GM12878 (cell line): Measurements from ENCODE around the gene PFN4. TPM values are rescaled to one million over a fixed set of nuclear protein-coding genes. Genes with fewer than 3 reads are reported as not detected.
A peak's percentile ranks its signal among the peaks of the same experiment; 100 is the strongest.

ENCODE experiments used
- ATAC-seq: fragments of 200-7000 bp; cut with Tn5 transposase; 3 replicates; pipeline ENCODE4 v1.9.1; 2020; ENCODE audit warnings: mild to moderate bottlenecking, moderate library complexity
- BruUV-seq: library from RNA; stranded (reverse); fragments of 400-500 nt; replicated peaks from 2 replicates; lab custom pipeline; 2021; lab: Mats Ljungman, UMichigan
- CTCF ChIA-PET: fragments of 300-600 bp; sonication (Branson Sonifier 250); formaldehyde crosslinking; extraction: SDS; loops from one replicate; lab custom pipeline; 2021; ENCODE audit warnings: inconsistent platforms; lab: Yijun Ruan, JAX
- POLR2A ChIA-PET: fragments of 350-600 bp; formaldehyde crosslinking; extraction: SDS; loops from one replicate; lab custom pipeline; 2021; ENCODE audit warnings: inconsistent platforms; lab: Charles Lee
- RAD21 ChIA-PET: fragments of 300-600 bp; sonication (Branson Sonifier 250); formaldehyde crosslinking; loops from one replicate; lab custom pipeline; 2023; ENCODE audit warnings: antibody characterized with exemption; ENCODE audit not compliant: unreplicated experiment; lab: Charles Lee
- SMC1A ChIA-PET: fragments of 300-600 bp; sonication (Branson Sonifier 250); formaldehyde crosslinking; loops from one replicate; lab custom pipeline; 2023; ENCODE audit not compliant: unreplicated experiment, uncharacterized antibody; lab: Charles Lee
- DNase-seq: peaks from one replicate; pipeline ENCODE4 v3.0.0-alpha.2; 2011; ENCODE audit warnings: low read depth, low spot score
- FAIRE-seq: peaks from 3 replicates; lab custom pipeline; 2011; peaks lifted over from hg19 to GRCh38; lab: Jason Lieb, UNC
- H2AFZ ChIP-seq: 2 replicates; pipeline ENCODE4 v1.6.0; 2011; ENCODE audit warnings: low read depth, low read length, control low read depth; ENCODE audit not compliant: control insufficient read depth
- H3K27ac ChIP-seq: 2 replicates; pipeline ENCODE4 v1.5.1; 2011; ENCODE audit warnings: control low read depth; ENCODE audit not compliant: control insufficient read depth, insufficient read depth
- H3K27me3 ChIP-seq, 2 experiments: replicated peaks in 1 of 2; 2 replicates each; pipeline versions ENCODE4 v1.6.0 to v1.6.1; 2011; ENCODE audit warnings: low read length in 1 of 2; ENCODE audit not compliant: control insufficient read depth in 2 of 2, insufficient read depth in 2 of 2
- H3K36me3 ChIP-seq, 2 experiments: 2 replicates each; pipeline ENCODE4 v1.5.1; 2011; ENCODE audit warnings: low read length in 1 of 2; ENCODE audit not compliant: control insufficient read depth in 2 of 2, insufficient read depth in 2 of 2
- H3K4me1 ChIP-seq: 2 replicates; pipeline ENCODE4 v1.6.1; 2011; ENCODE audit warnings: mild to moderate bottlenecking, low read length, moderate library complexity, mixed read lengths; ENCODE audit not compliant: control insufficient read depth, insufficient read depth
- H3K4me2 ChIP-seq: 2 replicates; pipeline ENCODE4 v1.6.0; 2011; ENCODE audit warnings: control low read depth; ENCODE audit not compliant: control insufficient read depth, insufficient read depth
- H3K4me3 ChIP-seq: fragments of 200-600 bp; sonication (generic); 2 replicates; pipeline ENCODE4 v1.5.1; 2016
- H3K79me2 ChIP-seq: 2 replicates; pipeline ENCODE4 v1.6.0; 2011; ENCODE audit warnings: low read length; ENCODE audit not compliant: control insufficient read depth, insufficient read depth
- H3K9ac ChIP-seq: 2 replicates; pipeline ENCODE4 v1.8.0; 2011; ENCODE audit warnings: low read length, control low read depth, mixed read lengths; ENCODE audit not compliant: control insufficient read depth, insufficient read depth
- H3K9me3 ChIP-seq: replicated peaks from 3 replicates; pipeline ENCODE4 v1.5.1; 2011; ENCODE audit warnings: mild to moderate bottlenecking, low read length; ENCODE audit not compliant: control insufficient read depth, insufficient read depth
- H4K20me1 ChIP-seq: 2 replicates; pipeline ENCODE4 v1.6.0; 2011; ENCODE audit not compliant: control insufficient read depth, insufficient read depth
- ATF3 ChIP-seq: IDR thresholded peaks from 2 replicates; pipeline ENCODE4 v1.6.1; 2011; ENCODE audit warnings: low read depth, mild to moderate bottlenecking, low read length, moderate library complexity, borderline replicate concordance; ENCODE audit errors: extremely low read depth
- CREM ChIP-seq: IDR thresholded peaks from 2 replicates; pipeline ENCODE4 v1.6.1; 2014; ENCODE audit warnings: antibody characterized with exemption, low read depth
- EZH2 ChIP-seq: IDR thresholded peaks from 2 replicates; pipeline ENCODE4 v1.6.1; 2012; ENCODE audit warnings: low read depth, mild to moderate bottlenecking, control low read depth, inconsistent platforms, low read length, borderline replicate concordance; ENCODE audit not compliant: control insufficient read depth
- FOXM1 ChIP-seq: IDR thresholded peaks from 2 replicates; pipeline ENCODE4 v1.6.1; 2012; ENCODE audit warnings: low read depth, mild to moderate bottlenecking, inconsistent platforms, low read length, moderate library complexity
- HDAC6 ChIP-seq: fragments of 200-600 bp; sonication (generic); IDR thresholded peaks from one replicate; pipeline ENCODE4 v1.8.0; 2017; ENCODE audit warnings: antibody characterized with exemption; ENCODE audit not compliant: unreplicated experiment
- HDGF ChIP-seq: fragments of 450-650 bp; IDR thresholded peaks from 2 replicates; pipeline ENCODE4 v1.6.1; 2016; ENCODE audit warnings: antibody characterized with exemption
- JUNB ChIP-seq: IDR thresholded peaks from 2 replicates; pipeline ENCODE4 v1.6.1; 2016; ENCODE audit warnings: antibody characterized with exemption, mild to moderate bottlenecking
- NR2F1 ChIP-seq: fragments of 450-650 bp; conservative IDR thresholded peaks from 2 replicates; pipeline ENCODE4 v1.6.1; 2017; ENCODE audit warnings: mild to moderate bottlenecking
- POLR2AphosphoS2 ChIP-seq: IDR thresholded peaks from 2 replicates; pipeline ENCODE4 v1.6.1; 2011; ENCODE audit warnings: low read depth, mild to moderate bottlenecking, low read length, improper control_type of control experiment, moderate library complexity
- RCOR1 ChIP-seq: conservative IDR thresholded peaks from 2 replicates; pipeline ENCODE4 v1.6.1; 2012; ENCODE audit warnings: low read depth, low read length, improper control_type of control experiment
- RELB ChIP-seq: fragments of 450-650 bp; IDR thresholded peaks from 2 replicates; pipeline ENCODE4 v1.6.1; 2017; ENCODE audit warnings: low read depth, mild to moderate bottlenecking, moderate library complexity
- RUNX3 ChIP-seq: IDR thresholded peaks from 2 replicates; pipeline ENCODE4 v1.6.1; 2012; ENCODE audit warnings: low read length, inconsistent platforms
- SPI1 ChIP-seq: IDR thresholded peaks from 2 replicates; pipeline ENCODE4 v1.6.1; 2011; ENCODE audit warnings: low read depth, mild to moderate bottlenecking, low read length, moderate library complexity, borderline replicate concordance; ENCODE audit not compliant: insufficient read depth
- SUZ12 ChIP-seq: fragments of 200-600 bp; sonication (generic); IDR thresholded peaks from one replicate; pipeline ENCODE4 v1.6.1; 2018; ENCODE audit warnings: antibody characterized with exemption, mild to moderate bottlenecking; ENCODE audit not compliant: unreplicated experiment
- TCF12 ChIP-seq: IDR thresholded peaks from 2 replicates; pipeline ENCODE4 v1.6.1; 2011; ENCODE audit warnings: low read depth, mild to moderate bottlenecking, low read length
- ZNF274 ChIP-seq: IDR thresholded peaks from one replicate; pipeline ENCODE4 v1.8.0; 2011; ENCODE audit not compliant: insufficient read length, insufficient read depth
- WGBS: methylation state at CpG from one replicate; pipeline ENCODE4 v1.1.6; 2016; ENCODE audit warnings: low lambda C conversion rate; ENCODE audit not compliant: insufficient replicate concordance, insufficient coverage; ENCODE audit errors: missing lambda C conversion rate; 5-methylcytosine and 5-hydroxymethylcytosine counted together
- in situ Hi-C: fragments of 300-500 bp; cut with MboI; formaldehyde crosslinking; loops from 9 replicates; pipeline ENCODE4 v1.14.3; 2018; ENCODE audit warnings: mixed read lengths
- intact Hi-C: fragments of 100-400 bp; cut with micrococcal nuclease; formaldehyde crosslinking; loops from one replicate; pipeline ENCODE4 v1.14.2; 2022; ENCODE audit not compliant: unreplicated experiment
- polyA plus RNA-seq, 11 experiments: library from polyadenylated mRNA; depleted of rRNA in 4 of 11; unstranded in 6 of 11; stranded (reverse) in 5 of 11; fragments of >200 nt; fragmentation: Nextera tagmentation in 4 of 11; fragmentation: Illumina TruSeq in 1 of 11; extraction: Ambion mirVana in 4 of 11; extraction: Trizol in 1 of 11; gene quantifications; 1 replicate in 1 of 11; 2 replicates in 10 of 11; pipeline versions ENCODE4 v1.2.1 to v1.2.3, GENCODE V29; 2011 to 2016; ENCODE audit warnings: inconsistent platforms in 2 of 11, missing spikeins in 2 of 11, low read depth in 1 of 11
- total RNA-seq, 4 experiments: library from RNA; depleted of rRNA in 3 of 4; stranded (reverse); fragments of >200 nt in 3 of 4; fragmentation: Illumina TruSeq in 1 of 4; extraction: Trizol in 1 of 4; gene quantifications; 2 replicates each; pipeline versions ENCODE4 v1.2.1 to v1.2.3, GENCODE V29; 2013 to 2021

The PFN4 gene
- total and polyA plus RNA-seq, 10 of the 15 experiments (the other 5 are each of a cell fraction or from before 2014, with no cell fraction given), result 0.12 to 2.1 (median 1.0) TPM

- ATAC-seq, result no peak
- Histone ChIP-seq H3K4me2 (0 out of 2 replicates have a peak overlapping the region, but pooled peaks have one; percentile 7), H2AFZ (no peak overlapping the region), H3K36me3 (no peaks in the 10 kb centered on the region), H3K4me1 (peaks cover 9% of the 10 kb centered on the region), H4K20me1 (no peaks in the 10 kb centered on the region), H3K9ac (no peak overlapping the region), H3K27me3 (no peaks in the 10 kb centered on the region), H3K4me3 (no peak overlapping the region), H3K9me3 (no peaks in the 10 kb centered on the region; the same call in 1 of the 3 replicates), H3K27ac (no peak overlapping the region), H3K79me2 (no peaks in the 10 kb centered on the region)
- no peak for TF ChIP-seq RUNX3
- TF ChIP-seq SUZ12, result no peak
- TF ChIP-seq NR2F1, result no peak
- no peak for TF ChIP-seq RCOR1
- TF ChIP-seq FOXM1, result no peak
- no peak for TF ChIP-seq HDGF
- no peak for TF ChIP-seq CREM
- no peak for TF ChIP-seq TCF12
- TF ChIP-seq POLR2AphosphoS2, result no peak
- TF ChIP-seq ZNF274, result no peak
- TF ChIP-seq EZH2, result no peak
- no peak for TF ChIP-seq SPI1
- TF ChIP-seq ATF3, result no peak
- TF ChIP-seq HDAC6, result no peak
- no peak for TF ChIP-seq RELB
- TF ChIP-seq JUNB, result no peak
- WGBS, result 76% methylated on average over 8 of the region's 8 CpGs
- ChIA-PET POLR2A (no interaction called here), CTCF (interaction anchor here (0.7 kb wide), 1 partner anchor 279 kb away, joined by 4 read pairs; no protein-coding TSS in a partner anchor), RAD21 (interaction anchor here (0.6 kb wide), 1 partner anchor 105 kb away, joined by 3 read pairs; no protein-coding TSS in a partner anchor), SMC1A (interaction anchor here (1.2 kb wide), 1 partner anchor 10 kb away, joined by 4 read pairs; no protein-coding TSS in a partner anchor)
- no peak for DNase-seq
- BruUV-seq, result no TSS peak
- in situ Hi-C loops, result no loop called here
- intact Hi-C loops, result no loop called here
- FAIRE-seq, result no peak
These were observed 19.0 kb downstream of the PFN4 start for GRCh38 chr2:24104110-24104650.
